GM10266 (cell line): ENCODE measurements around the gene HIC1.

Experiments
- DNase-seq: peaks from one replicate; pipeline ENCODE4 v3.0.0; 2012; ENCODE audit errors: extremely low spot score
- CTCF ChIP-seq: IDR thresholded peaks from 2 replicates; pipeline ENCODE4 v1.5.1; 2012; ENCODE audit warnings: mild to moderate bottlenecking, low read depth; ENCODE audit not compliant: control insufficient read depth, insufficient read depth; ENCODE audit errors: missing control alignments

Gene HIC1

DNA sequence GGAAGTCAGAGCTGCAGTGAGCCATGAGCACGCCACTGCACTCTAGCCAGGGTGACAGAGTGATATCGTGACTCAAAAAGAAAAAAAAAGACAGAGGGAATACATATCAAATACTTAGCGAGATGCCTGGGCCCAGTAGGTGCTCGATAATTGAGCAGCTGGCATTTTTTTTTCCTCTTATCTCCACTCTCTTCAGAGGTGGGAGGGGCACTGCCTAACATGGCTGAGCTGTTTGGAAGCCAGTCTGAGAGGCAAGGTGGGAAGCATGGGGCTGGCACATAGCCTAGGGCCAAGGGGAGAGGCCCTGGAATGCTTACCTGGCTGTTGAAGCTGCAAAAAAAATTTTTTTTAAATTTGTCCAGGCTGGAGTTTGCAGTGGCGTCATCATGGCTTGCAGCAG, 38.4 kb downstream of the HIC1 start:
- TF ChIP-seq CTCF = no peak

GRCh38 chr17:2094891-2095535, 40.1 kb downstream of the HIC1 start:
- TF ChIP-seq CTCF = peak; percentile 52
- no peak for DNase-seq

More for the DNA sequence above, 38.4 kb downstream of the HIC1 start:
- DNase-seq = no peak

GRCh38 chr17:2095536-2095910, 40.6 kb downstream of the HIC1 start:
- TF ChIP-seq CTCF = no peak

GRCh38 chr17:2101448-2102257, 46.8 kb downstream of the HIC1 start:
- no peak for TF ChIP-seq CTCF
- DNase-seq = no peak

More at GRCh38 chr17:2095536-2095910, 40.6 kb downstream of the HIC1 start:
- no peak for DNase-seq

GRCh38 chr17:2102931-2103809, 48.3 kb downstream of the HIC1 start:
- no peak for DNase-seq
- TF ChIP-seq CTCF = no peak

GRCh38 chr17:2105663-2106062, 50.8 kb downstream of the HIC1 start:
- no peak for TF ChIP-seq CTCF
- no peak for DNase-seq
